GM23338 (cell line): ENCODE measurements around the gene SYT9.

Experiments
- CREB1 ChIP-seq: fragments of 250-450 bp; sonication (Bioruptor Pico); IDR thresholded peaks from 2 replicates; pipeline ENCODE4 v1.5.0; 2020; ENCODE audit warnings: low read depth, mild to moderate bottlenecking, moderate library complexity
- CTCF ChIP-seq, 2 experiments: fragments of 200-600 bp in 1 of 2; sonication (generic) in 1 of 2; conservative IDR thresholded peaks; 2 replicates each; pipeline versions ENCODE4 v1.5.1 to v1.6.1; 2016 to 2017; ENCODE audit warnings: antibody characterized with exemption in 2 of 2, low read depth in 2 of 2, mild to moderate bottlenecking in 2 of 2, moderate library complexity in 1 of 2

GRCh38 chr11:7300281-7300680 lies 48.6 kb downstream of the SYT9 start:
- TF ChIP-seq CTCF (conservative IDR thresholded peaks at IDR 0.05; ENCODE audit: low read depth in 2 of 2) (no peak), CREB1 (CRISPR knock-in tag) (no peak)
